H9 (cell line): Measurements from ENCODE around the gene KRTAP1-4. TPM values are rescaled to one million over a fixed set of nuclear protein-coding genes. Genes with fewer than 3 reads are reported as not detected.
"Not testable (repeated sequence)": the region's sequence is repeated elsewhere in the genome, so short reads cannot be mapped to it uniquely, and the experiment has no call there.

Source experiments
- DNase-seq: peaks from one replicate; pipeline ENCODE4 v3.0.0-alpha.2; 2017
- H2AFZ ChIP-seq: one replicate; pipeline ENCODE4 v1.6.1; 2013; ENCODE audit warnings: mild to moderate bottlenecking, low read length, control low read depth, moderate library complexity
- H2AK5ac ChIP-seq: 2 replicates; pipeline ENCODE4 v1.6.1; 2013; ENCODE audit warnings: low read length, control low read depth, mixed read lengths; ENCODE audit not compliant: insufficient read length
- H2BK120ac ChIP-seq: one replicate; pipeline ENCODE4 v1.6.1; 2013; ENCODE audit warnings: low read depth, mild to moderate bottlenecking, low read length, control low read depth, inconsistent platforms; ENCODE audit not compliant: poor library complexity, severe bottlenecking
- H2BK12ac ChIP-seq: 2 replicates; pipeline ENCODE4 v1.6.1; 2013; ENCODE audit warnings: low read length, control low read depth, mixed read lengths, low read depth; ENCODE audit not compliant: insufficient read length
- H2BK15ac ChIP-seq: 2 replicates; pipeline ENCODE4 v1.6.1; 2013; ENCODE audit warnings: low read depth, low read length, control low read depth
- H2BK20ac ChIP-seq: one replicate; pipeline ENCODE4 v1.6.1; 2013; ENCODE audit warnings: low read depth, mild to moderate bottlenecking, low read length, control low read depth, inconsistent platforms; ENCODE audit not compliant: poor library complexity, severe bottlenecking
- H2BK5ac ChIP-seq: 2 replicates; pipeline ENCODE4 v1.6.1; 2013; ENCODE audit warnings: low read length, control low read depth, mixed read lengths; ENCODE audit not compliant: insufficient read length
- H3K14ac ChIP-seq: 2 replicates; pipeline ENCODE4 v1.6.1; 2013; ENCODE audit warnings: low read length, control low read depth; ENCODE audit not compliant: insufficient read depth
- H3K18ac ChIP-seq: 2 replicates; pipeline ENCODE4 v1.6.1; 2013; ENCODE audit warnings: low read depth, mild to moderate bottlenecking, mixed read lengths, low read length, control low read depth; ENCODE audit not compliant: insufficient read length
- H3K23ac ChIP-seq: 2 replicates; pipeline ENCODE4 v1.6.1; 2013; ENCODE audit warnings: low read length, control low read depth, mixed read lengths, low read depth; ENCODE audit not compliant: insufficient read length
- H3K23me2 ChIP-seq: 2 replicates; pipeline ENCODE4 v1.6.1; 2013; ENCODE audit warnings: low read depth, mild to moderate bottlenecking, mixed read lengths, low read length, control low read depth; ENCODE audit not compliant: insufficient read length, poor library complexity, severe bottlenecking
- H3K27ac ChIP-seq: 2 replicates; pipeline ENCODE4 v1.5.1; 2013; ENCODE audit warnings: low read length, control low read depth, mixed read lengths, low read depth; ENCODE audit not compliant: insufficient read length
- H3K27me3 ChIP-seq: 2 replicates; pipeline ENCODE4 v1.6.1; 2013; ENCODE audit warnings: low read length, control low read depth, inconsistent platforms; ENCODE audit not compliant: insufficient read depth
- H3K4ac ChIP-seq: 2 replicates; pipeline ENCODE4 v1.6.1; 2013; ENCODE audit warnings: low read depth, mild to moderate bottlenecking, control low read depth, inconsistent platforms, low read length, moderate library complexity
- H3K4me1 ChIP-seq: 2 replicates; pipeline ENCODE4 v1.6.1; 2013; ENCODE audit warnings: low read length, control low read depth, inconsistent platforms; ENCODE audit not compliant: insufficient read depth
- H3K4me2 ChIP-seq: 2 replicates; pipeline ENCODE4 v1.6.1; 2013; ENCODE audit warnings: low read length, control low read depth, mixed read lengths; ENCODE audit not compliant: insufficient read length, insufficient read depth
- H3K56ac ChIP-seq: 2 replicates; pipeline ENCODE4 v1.6.1; 2013; ENCODE audit warnings: low read depth, mild to moderate bottlenecking, mixed read lengths, low read length, control low read depth; ENCODE audit not compliant: insufficient read length
- H3K79me1 ChIP-seq: 2 replicates; pipeline ENCODE4 v1.6.1; 2013; ENCODE audit warnings: low read depth, mild to moderate bottlenecking, moderate library complexity, low read length, control low read depth, inconsistent platforms; ENCODE audit not compliant: insufficient read depth, poor library complexity, severe bottlenecking
- H3K79me2 ChIP-seq: 2 replicates; pipeline ENCODE4 v1.6.1; 2013; ENCODE audit warnings: low read length, control low read depth, inconsistent platforms; ENCODE audit not compliant: insufficient read depth
- H3K9ac ChIP-seq: 2 replicates; pipeline ENCODE4 v1.6.1; 2013; ENCODE audit warnings: low read length, control low read depth, mixed read lengths; ENCODE audit not compliant: insufficient read length; ENCODE audit errors: extremely low read depth
- H3K9me3 ChIP-seq: one replicate; pipeline ENCODE4 v1.6.1; 2013; ENCODE audit warnings: low read depth, low read length, inconsistent platforms; ENCODE audit not compliant: control insufficient read depth
- H3T11ph ChIP-seq: one replicate; pipeline ENCODE4 v1.6.1; 2013; ENCODE audit warnings: mild to moderate bottlenecking, low read length, control low read depth, inconsistent platforms
- H4K20me1 ChIP-seq: one replicate; pipeline ENCODE4 v1.6.1; 2013; ENCODE audit not compliant: control insufficient read depth, insufficient read length, insufficient read depth
- H4K5ac ChIP-seq: 2 replicates; pipeline ENCODE4 v1.6.1; 2013; ENCODE audit warnings: low read depth, mild to moderate bottlenecking, mixed read lengths, low read length, control low read depth; ENCODE audit not compliant: insufficient read length
- H4K8ac ChIP-seq: replicated peaks from 2 replicates; pipeline ENCODE4 v1.6.1; 2013; ENCODE audit warnings: low read length, control low read depth, mixed read lengths, low read depth; ENCODE audit not compliant: insufficient read length
- H4K91ac ChIP-seq: 2 replicates; pipeline ENCODE4 v1.6.1; 2013; ENCODE audit warnings: low read depth, mild to moderate bottlenecking, moderate library complexity, mixed read lengths, low read length, control low read depth; ENCODE audit not compliant: insufficient read length
- H3K27ac Mint-ChIP-seq, 3 experiments: 2 replicates in 2 of 3; 3 replicates in 1 of 3; pipeline ENCODE4 v1.8.0; 2020 to 2021; ENCODE audit warnings: mixed read lengths in 3 of 3, mild to moderate bottlenecking in 1 of 3, moderate library complexity in 1 of 3
- H3K27me3 Mint-ChIP-seq: 2 replicates; pipeline ENCODE4 v1.8.0; 2021; ENCODE audit warnings: low read depth, mild to moderate bottlenecking, moderate library complexity, mixed read lengths
- H3K36me3 Mint-ChIP-seq, 3 experiments: 2 replicates in 2 of 3; 3 replicates in 1 of 3; pipeline ENCODE4 v1.8.0; 2020 to 2021; ENCODE audit warnings: low read depth in 3 of 3, mixed read lengths in 3 of 3; ENCODE audit not compliant: insufficient read depth in 1 of 3
- H3K4me1 Mint-ChIP-seq, 2 experiments: 2 replicates each; pipeline ENCODE4 v1.8.0; 2020; ENCODE audit warnings: mixed read lengths in 2 of 2
- H3K4me3 Mint-ChIP-seq, 2 experiments: 2 replicates in 1 of 2; 3 replicates in 1 of 2; pipeline ENCODE4 v1.8.0; 2020 to 2021; ENCODE audit warnings: mild to moderate bottlenecking in 2 of 2, mixed read lengths in 2 of 2, moderate library complexity in 1 of 2
- H3K9me3 Mint-ChIP-seq, 2 experiments: 2 replicates in 1 of 2; 3 replicates in 1 of 2; pipeline ENCODE4 v1.8.0; 2020; ENCODE audit warnings: mild to moderate bottlenecking in 2 of 2, mixed read lengths in 2 of 2, moderate library complexity in 1 of 2
- CTCF ChIP-seq: fragments of 200-600 bp; sonication (generic); conservative IDR thresholded peaks from 3 replicates; pipeline ENCODE4 v1.8.0; 2021; ENCODE audit warnings: antibody characterized with exemption, mild to moderate bottlenecking
- WGBS: extraction: QIAGEN DNeasy Blood & Tissue Kit; methylation state at CpG from one replicate; pipeline ENCODE4 v1.1.7; 2013; ENCODE audit warnings: missing lambda C conversion rate, low lambda C conversion rate, mixed read lengths; ENCODE audit not compliant: insufficient read length; ENCODE audit errors: extremely low coverage; 5-methylcytosine and 5-hydroxymethylcytosine counted together
- total RNA-seq: library from RNA; stranded (reverse); gene quantifications from 2 replicates; pipeline ENCODE4 v1.2.1, GENCODE V29; 2021

Gene KRTAP1-4
- total RNA-seq, 1 experiment from 2014 or later = not detected

GRCh38 chr17:41065829-41066624 lies 36.0 kb upstream of the KRTAP1-4 start, which contains the start of gene KRTAP2-4:
Gene KRTAP2-4 (minus strand): TSS chr17:41065879. CDS start chr17:41065845, 34 bp downstream.
- H2BK15ac ChIP-seq = no peak within 1 kb of the TSS
- H3K4ac ChIP-seq = no peak within 1 kb of the TSS
- H3K23ac ChIP-seq = no peak within 1 kb of the TSS
- H2BK20ac ChIP-seq = no peak within 1 kb of the TSS
- Mint-ChIP-seq H3K36me3 (no peaks in the 10 kb centered on the region), H3K4me1 (0 out of 4 replicates have a peak, but pooled peaks cover 0 to 5% of the 10 kb centered on the region in 2 experiments), H3K27me3 (no peaks in the 10 kb centered on the region), H3K4me3 (no peak within 1 kb of the TSS), H3K27ac (no peak within 1 kb of the TSS), H3K9me3 (no peaks in the 10 kb centered on the region)
- H4K5ac ChIP-seq = no peak within 1 kb of the TSS
- no peak within 1 kb of the TSS for H3K14ac ChIP-seq
- DNase-seq = no peak
- H2BK5ac ChIP-seq = no peak within 1 kb of the TSS
- no peak within 1 kb of the TSS for H2AFZ ChIP-seq
- H3K4me1 ChIP-seq = no peaks in the 10 kb centered on the region
- no peak within 1 kb of the TSS for H3T11ph ChIP-seq
- H2BK120ac ChIP-seq = no peak within 1 kb of the TSS
- no peaks in the 10 kb centered on the region for H3K79me2 ChIP-seq
- H4K91ac ChIP-seq = no peak within 1 kb of the TSS
- H3K56ac ChIP-seq = no peak within 1 kb of the TSS
- H3K23me2 ChIP-seq = no peaks in the 10 kb centered on the region
- no peaks in the 10 kb centered on the region for H4K20me1 ChIP-seq
- no peak within 1 kb of the TSS for H3K18ac ChIP-seq
- no CpG with 5 or more reads among the region's 6 CpGs for WGBS
- no peaks in the 10 kb centered on the region for H3K27me3 ChIP-seq
- TF ChIP-seq CTCF = no peak
- H3K79me1 ChIP-seq = no peaks in the 10 kb centered on the region
- no peak within 1 kb of the TSS for H2BK12ac ChIP-seq
- H4K8ac ChIP-seq = no peak within 1 kb of the TSS
- H3K9ac ChIP-seq = no peak within 1 kb of the TSS
- no peak within 1 kb of the TSS for H3K4me2 ChIP-seq
- H3K9me3 ChIP-seq = no peaks in the 10 kb centered on the region
- no peak within 1 kb of the TSS for H2AK5ac ChIP-seq
- no peak within 1 kb of the TSS for H3K27ac ChIP-seq

- H3K27ac ChIP-seq, H3K4me1 ChIP-seq, H3K4ac ChIP-seq, H2BK12ac ChIP-seq, H2BK5ac ChIP-seq, H3K27ac Mint-ChIP-seq, H3T11ph ChIP-seq, H4K20me1 ChIP-seq, H3K79me2 ChIP-seq, H3K9me3 ChIP-seq, H3K4me2 ChIP-seq, H3K23ac ChIP-seq, H3K27me3 ChIP-seq, H3K14ac ChIP-seq, H3K4me3 Mint-ChIP-seq, H3K9me3 Mint-ChIP-seq, H3K4me1 Mint-ChIP-seq, H2BK20ac ChIP-seq, H4K5ac ChIP-seq, H3K36me3 Mint-ChIP-seq, H2AFZ ChIP-seq, H2BK15ac ChIP-seq, H2BK120ac ChIP-seq, H3K18ac ChIP-seq, H3K79me1 ChIP-seq, H2AK5ac ChIP-seq, H3K23me2 ChIP-seq, H3K56ac ChIP-seq, H4K91ac ChIP-seq, H3K27me3 Mint-ChIP-seq, DNase-seq, H4K8ac ChIP-seq, H3K9ac ChIP-seq: not testable (repeated sequence)
- no CpG with 5 or more reads among the region's 16 CpGs for WGBS
Observed at GRCh38 chr17:41065016-41065689, 35.2 kb upstream of the KRTAP1-4 start.
